ENCODE measurements around the gene SUPT3H. TPM values are rescaled to one million over a fixed set of nuclear protein-coding genes. Genes with fewer than 3 reads are reported as not detected.
A peak's percentile ranks its signal among the peaks of the same experiment; 100 is the strongest.
"Not testable (repeated sequence)": the region's sequence is repeated elsewhere in the genome, so short reads cannot be mapped to it uniquely, and the experiment has no call there.

The SUPT3H gene
- polyA plus RNA-seq, 3 donors: 2.4 to 3.5 (median 2.5) TPM

GRCh38 chr6:45072016-45072415 lies 305.7 kb downstream of the SUPT3H start:
- peak; percentile 2 to 16 (median 3) for DNase-seq
- Histone ChIP-seq H3K27ac (ENCODE audit: low read depth in 1 of 2, low read length in 2 of 2) (no peak overlapping the region), H3K4me3 (replicated peaks in 1 of 3; ENCODE audit: low read depth in 2 of 3, low read length in 3 of 3) (no peak overlapping the region), H3K79me2 (ENCODE audit: insufficient read depth, low read length) (no peaks in the 10 kb centered on the region), H3K4me2 (replicated peaks; ENCODE audit: extremely low read depth, low read length, poor library complexity, severe bottlenecking) (no peak overlapping the region), H3K27me3 (ENCODE audit: control insufficient read depth in 2 of 2, insufficient read depth in 2 of 2, low read length in 2 of 2) (no peaks in the 10 kb centered on the region), H3K9ac (ENCODE audit: insufficient read depth, low read length, poor library complexity, severe bottlenecking) (no peak overlapping the region), H3K4me1 (ENCODE audit: control insufficient read depth in 1 of 2, insufficient read depth in 2 of 2, low read length in 2 of 2) (peaks cover 2 to 12% of the 10 kb centered on the region in 2 donors), H2AFZ (ENCODE audit: insufficient read depth, low read depth, low read length, poor library complexity, severe bottlenecking) (no peak overlapping the region), H4K20me1 (ENCODE audit: insufficient read depth, low read length) (no peaks in the 10 kb centered on the region), H3K9me3 (replicated peaks in 1 of 2; ENCODE audit: control insufficient read depth in 1 of 2, insufficient read depth in 1 of 2, low read length in 2 of 2) (no peaks in the 10 kb centered on the region), H3K36me3 (replicated peaks in 1 of 2; ENCODE audit: control insufficient read depth in 1 of 2, insufficient read depth in 2 of 2, low read length in 2 of 2) (no peaks in the 10 kb centered on the region)
- TF ChIP-seq, protein P1, sequence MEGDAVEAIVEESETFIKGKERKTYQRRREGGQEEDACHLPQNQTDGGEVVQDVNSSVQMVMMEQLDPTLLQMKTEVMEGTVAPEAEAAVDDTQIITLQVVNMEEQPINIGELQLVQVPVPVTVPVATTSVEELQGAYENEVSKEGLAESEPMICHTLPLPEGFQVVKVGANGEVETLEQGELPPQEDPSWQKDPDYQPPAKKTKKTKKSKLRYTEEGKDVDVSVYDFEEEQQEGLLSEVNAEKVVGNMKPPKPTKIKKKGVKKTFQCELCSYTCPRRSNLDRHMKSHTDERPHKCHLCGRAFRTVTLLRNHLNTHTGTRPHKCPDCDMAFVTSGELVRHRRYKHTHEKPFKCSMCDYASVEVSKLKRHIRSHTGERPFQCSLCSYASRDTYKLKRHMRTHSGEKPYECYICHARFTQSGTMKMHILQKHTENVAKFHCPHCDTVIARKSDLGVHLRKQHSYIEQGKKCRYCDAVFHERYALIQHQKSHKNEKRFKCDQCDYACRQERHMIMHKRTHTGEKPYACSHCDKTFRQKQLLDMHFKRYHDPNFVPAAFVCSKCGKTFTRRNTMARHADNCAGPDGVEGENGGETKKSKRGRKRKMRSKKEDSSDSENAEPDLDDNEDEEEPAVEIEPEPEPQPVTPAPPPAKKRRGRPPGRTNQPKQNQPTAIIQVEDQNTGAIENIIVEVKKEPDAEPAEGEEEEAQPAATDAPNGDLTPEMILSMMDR (IDR thresholded peaks at IDR 0.05): no peak
- Mint-ChIP-seq H3K4me1 (peaks cover 13% of the 10 kb centered on the region), H3K27me3 (ENCODE audit: low read depth in 3 of 3) (no peaks in the 10 kb centered on the region), H3K36me3 (no peaks in the 10 kb centered on the region), H3K27ac (no peak overlapping the region), H3K4me3 (no peak overlapping the region), H3K9me3 (peaks cover 0 to 2% (median 0%) of the 10 kb centered on the region in 7 donors)
- WGBS (ENCODE audit: insufficient coverage): no CpG with 5 or more reads among the region's 1 CpG
- intact Hi-C loops (cut with micrococcal nuclease): no loop called here

GRCh38 chr6:45069091-45069490 lies 308.6 kb downstream of the SUPT3H start:
- TF ChIP-seq, protein P1 (IDR thresholded peaks at IDR 0.05): no peak
- DNase-seq: no peak
- no peak overlapping the region for H3K4me3 Mint-ChIP-seq
- H3K4me2 ChIP-seq (replicated peaks; ENCODE audit: extremely low read depth, low read length, poor library complexity, severe bottlenecking): no peak overlapping the region
- no peak overlapping the region for H3K9ac ChIP-seq (ENCODE audit: insufficient read depth, low read length, poor library complexity, severe bottlenecking)
- peaks cover 9% of the 10 kb centered on the region for H3K4me1 Mint-ChIP-seq
- peaks cover 2 to 8% of the 10 kb centered on the region in 2 donors for H3K4me1 ChIP-seq (ENCODE audit: control insufficient read depth in 1 of 2, insufficient read depth in 2 of 2, low read length in 2 of 2)
- no peak overlapping the region for H3K27ac ChIP-seq (ENCODE audit: low read depth in 1 of 2, low read length in 2 of 2)
- H3K27ac Mint-ChIP-seq: no peak overlapping the region
- no peaks in the 10 kb centered on the region for H3K27me3 Mint-ChIP-seq (ENCODE audit: low read depth in 3 of 3)
- H2AFZ ChIP-seq (ENCODE audit: insufficient read depth, low read depth, low read length, poor library complexity, severe bottlenecking): no peak overlapping the region
- no peaks in the 10 kb centered on the region for H3K36me3 Mint-ChIP-seq
- H3K79me2 ChIP-seq (ENCODE audit: insufficient read depth, low read length): no peaks in the 10 kb centered on the region
- H3K9me3 Mint-ChIP-seq: peaks cover 0 to 2% (median 0%) of the 10 kb centered on the region in 7 donors
- H3K4me3 ChIP-seq (replicated peaks in 1 of 3; ENCODE audit: low read depth in 2 of 3, low read length in 3 of 3): no peak overlapping the region
- H3K36me3 ChIP-seq (replicated peaks in 1 of 2; ENCODE audit: control insufficient read depth in 1 of 2, insufficient read depth in 2 of 2, low read length in 2 of 2): no peaks in the 10 kb centered on the region
- intact Hi-C loops (cut with micrococcal nuclease): no loop called here
- no peaks in the 10 kb centered on the region for H3K9me3 ChIP-seq (replicated peaks in 1 of 2; ENCODE audit: control insufficient read depth in 1 of 2, insufficient read depth in 1 of 2, low read length in 2 of 2)
- no peaks in the 10 kb centered on the region for H4K20me1 ChIP-seq (ENCODE audit: insufficient read depth, low read length)
- WGBS (ENCODE audit: insufficient coverage): no CpG with 5 or more reads among the region's 3 CpGs
- no peaks in the 10 kb centered on the region for H3K27me3 ChIP-seq (ENCODE audit: control insufficient read depth in 2 of 2, insufficient read depth in 2 of 2, low read length in 2 of 2)

DNA sequence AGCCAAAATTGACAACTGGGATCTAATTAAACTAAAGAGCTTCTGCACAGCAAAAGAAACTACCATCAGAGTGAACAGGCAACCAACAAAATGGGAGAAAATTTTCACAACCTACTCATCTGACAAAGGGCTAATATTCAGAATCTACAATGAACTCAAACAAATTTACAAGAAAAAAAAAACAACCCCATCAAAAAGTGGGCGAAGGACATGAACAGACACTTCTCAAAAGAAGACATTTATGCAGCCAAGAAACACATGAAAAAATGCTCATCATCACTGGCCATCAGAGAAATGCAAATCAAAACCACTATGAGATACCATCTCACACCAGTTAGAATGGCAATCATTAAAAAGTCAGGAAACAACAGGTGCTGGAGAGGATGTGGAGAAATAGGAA lies 310.3 kb downstream of the SUPT3H start:
- H3K36me3 ChIP-seq (replicated peaks in 1 of 2; ENCODE audit: control insufficient read depth in 1 of 2, insufficient read depth in 2 of 2, low read length in 2 of 2); H3K4me1 ChIP-seq (ENCODE audit: control insufficient read depth in 1 of 2, insufficient read depth in 2 of 2, low read length in 2 of 2); H3K27me3 ChIP-seq (ENCODE audit: control insufficient read depth in 2 of 2, insufficient read depth in 2 of 2, low read length in 2 of 2); H3K36me3 Mint-ChIP-seq; H3K4me2 ChIP-seq (replicated peaks; ENCODE audit: extremely low read depth, low read length, poor library complexity, severe bottlenecking); H3K27ac Mint-ChIP-seq; H3K9me3 ChIP-seq (replicated peaks in 1 of 2; ENCODE audit: control insufficient read depth in 1 of 2, insufficient read depth in 1 of 2, low read length in 2 of 2); intact Hi-C loops (cut with micrococcal nuclease); DNase-seq; H4K20me1 ChIP-seq (ENCODE audit: insufficient read depth, low read length); H3K27me3 Mint-ChIP-seq (ENCODE audit: low read depth in 3 of 3); H3K79me2 ChIP-seq (ENCODE audit: insufficient read depth, low read length); H2AFZ ChIP-seq (ENCODE audit: insufficient read depth, low read depth, low read length, poor library complexity, severe bottlenecking); H3K27ac ChIP-seq (ENCODE audit: low read depth in 1 of 2, low read length in 2 of 2); H3K4me3 ChIP-seq (replicated peaks in 1 of 3; ENCODE audit: low read depth in 2 of 3, low read length in 3 of 3); H3K4me1 Mint-ChIP-seq; H3K9me3 Mint-ChIP-seq; H3K4me3 Mint-ChIP-seq; H3K9ac ChIP-seq (ENCODE audit: insufficient read depth, low read length, poor library complexity, severe bottlenecking): not testable (repeated sequence)
- WGBS (ENCODE audit: insufficient coverage): no CpG with 5 or more reads among the region's 1 CpG
